MCF 10A (cell line): Measurements from ENCODE around the gene CACNA1C. TPM values are rescaled to one million over a fixed set of nuclear protein-coding genes. Genes with fewer than 3 reads are reported as not detected.

Experiments used
- BruUV-seq: library from RNA; stranded (reverse); fragments of 400-500 nt; replicated peaks from 2 replicates; lab custom pipeline; 2021; lab: Mats Ljungman, UMichigan
- CTCF ChIA-PET: fragments of 300-600 bp; sonication (Branson Sonifier 250); formaldehyde crosslinking; extraction: SDS; loops from one replicate; lab custom pipeline; 2021; ENCODE audit warnings: antibody characterized with exemption, inconsistent platforms; lab: Yijun Ruan, JAX
- POLR2A ChIA-PET: fragments of 300-600, 350-650 bp; sonication (Branson Sonifier 250); formaldehyde crosslinking; extraction: SDS; loops from one replicate; lab custom pipeline; 2020; ENCODE audit warnings: antibody characterized with exemption, inconsistent platforms; lab: Yijun Ruan, JAX
- DNase-seq: peaks from one replicate; pipeline ENCODE4 v3.0.0-alpha.2; 2018; ENCODE audit not compliant: unreplicated experiment
- H3K27ac Mint-ChIP-seq: one replicate; pipeline ENCODE4 v1.8.0; 2022; ENCODE audit warnings: mild to moderate bottlenecking, low read depth, mixed read lengths; ENCODE audit not compliant: unreplicated experiment
- H3K27me3 Mint-ChIP-seq: one replicate; pipeline ENCODE4 v1.8.0; 2022; ENCODE audit warnings: mixed read lengths; ENCODE audit not compliant: insufficient read depth, unreplicated experiment
- H3K36me3 Mint-ChIP-seq: one replicate; pipeline ENCODE4 v1.8.0; 2022; ENCODE audit warnings: mild to moderate bottlenecking, moderate library complexity, mixed read lengths; ENCODE audit not compliant: insufficient read depth, unreplicated experiment
- H3K4me1 Mint-ChIP-seq: one replicate; pipeline ENCODE4 v1.8.0; 2022; ENCODE audit warnings: mixed read lengths; ENCODE audit not compliant: insufficient read depth, unreplicated experiment
- H3K4me3 Mint-ChIP-seq: one replicate; pipeline ENCODE4 v1.8.0; 2022; ENCODE audit warnings: mild to moderate bottlenecking, moderate library complexity, mixed read lengths; ENCODE audit not compliant: unreplicated experiment
- H3K9me3 Mint-ChIP-seq: one replicate; pipeline ENCODE4 v1.8.0; 2022; ENCODE audit warnings: mixed read lengths; ENCODE audit not compliant: unreplicated experiment
- intact Hi-C: fragments of 100-400 bp; cut with micrococcal nuclease; formaldehyde crosslinking; loops from 2 replicates; pipeline ENCODE4 v1.14.1; 2022
- total RNA-seq: library from RNA; stranded (reverse); gene quantifications from 2 replicates; pipeline ENCODE4 v1.2.3, GENCODE V29; 2022
- TF ChIP-seq, protein P1 (sequence below): fragments of 200-600 bp; IDR thresholded peaks from one replicate; pipeline ENCODE4 v1.8.0; 2022; ENCODE audit warnings: antibody characterized with exemption, mild to moderate bottlenecking; ENCODE audit not compliant: unreplicated experiment

CACNA1C gene
- total RNA-seq, 1 experiment from 2014 or later: not detected

DNA sequence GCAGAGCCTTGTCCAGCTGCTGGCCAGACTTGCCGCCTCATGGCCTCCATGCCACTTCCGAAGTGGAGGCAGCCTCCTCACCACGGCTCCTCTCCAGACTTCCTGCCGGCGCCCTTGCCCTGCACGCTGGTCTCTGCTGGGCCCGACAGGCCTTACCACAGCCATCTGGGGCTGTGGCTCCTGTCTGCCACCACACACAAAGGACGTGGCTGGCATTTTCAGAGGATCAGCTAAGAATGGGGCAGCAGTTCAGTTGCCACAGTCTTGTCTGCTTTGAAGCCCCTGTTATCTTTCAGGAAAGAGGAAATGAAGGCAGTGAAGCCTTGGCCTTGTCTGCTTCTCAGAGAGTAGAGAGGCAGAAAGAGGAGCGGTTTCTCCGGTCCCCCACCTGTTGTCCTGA, 564.0 kb downstream of the CACNA1C start:
- no peak for DNase-seq
- no peaks in the 10 kb centered on the region for H3K36me3 Mint-ChIP-seq
- H3K27ac Mint-ChIP-seq: no peak overlapping the region
- no peaks in the 10 kb centered on the region for H3K9me3 Mint-ChIP-seq
- TF ChIP-seq, protein P1, sequence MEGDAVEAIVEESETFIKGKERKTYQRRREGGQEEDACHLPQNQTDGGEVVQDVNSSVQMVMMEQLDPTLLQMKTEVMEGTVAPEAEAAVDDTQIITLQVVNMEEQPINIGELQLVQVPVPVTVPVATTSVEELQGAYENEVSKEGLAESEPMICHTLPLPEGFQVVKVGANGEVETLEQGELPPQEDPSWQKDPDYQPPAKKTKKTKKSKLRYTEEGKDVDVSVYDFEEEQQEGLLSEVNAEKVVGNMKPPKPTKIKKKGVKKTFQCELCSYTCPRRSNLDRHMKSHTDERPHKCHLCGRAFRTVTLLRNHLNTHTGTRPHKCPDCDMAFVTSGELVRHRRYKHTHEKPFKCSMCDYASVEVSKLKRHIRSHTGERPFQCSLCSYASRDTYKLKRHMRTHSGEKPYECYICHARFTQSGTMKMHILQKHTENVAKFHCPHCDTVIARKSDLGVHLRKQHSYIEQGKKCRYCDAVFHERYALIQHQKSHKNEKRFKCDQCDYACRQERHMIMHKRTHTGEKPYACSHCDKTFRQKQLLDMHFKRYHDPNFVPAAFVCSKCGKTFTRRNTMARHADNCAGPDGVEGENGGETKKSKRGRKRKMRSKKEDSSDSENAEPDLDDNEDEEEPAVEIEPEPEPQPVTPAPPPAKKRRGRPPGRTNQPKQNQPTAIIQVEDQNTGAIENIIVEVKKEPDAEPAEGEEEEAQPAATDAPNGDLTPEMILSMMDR: no peak
- peaks cover 17% of the 10 kb centered on the region for H3K27me3 Mint-ChIP-seq
- CTCF ChIA-PET: interaction anchor here (1.3 kb wide), 1 partner anchor 317 kb away, joined by 3 read pairs; no protein-coding TSS in a partner anchor
- H3K4me1 Mint-ChIP-seq: peaks cover 10% of the 10 kb centered on the region
- BruUV-seq: no TSS peak
- no peak overlapping the region for H3K4me3 Mint-ChIP-seq
- intact Hi-C loops: no loop called here
- POLR2A ChIA-PET: no interaction called here

DNA sequence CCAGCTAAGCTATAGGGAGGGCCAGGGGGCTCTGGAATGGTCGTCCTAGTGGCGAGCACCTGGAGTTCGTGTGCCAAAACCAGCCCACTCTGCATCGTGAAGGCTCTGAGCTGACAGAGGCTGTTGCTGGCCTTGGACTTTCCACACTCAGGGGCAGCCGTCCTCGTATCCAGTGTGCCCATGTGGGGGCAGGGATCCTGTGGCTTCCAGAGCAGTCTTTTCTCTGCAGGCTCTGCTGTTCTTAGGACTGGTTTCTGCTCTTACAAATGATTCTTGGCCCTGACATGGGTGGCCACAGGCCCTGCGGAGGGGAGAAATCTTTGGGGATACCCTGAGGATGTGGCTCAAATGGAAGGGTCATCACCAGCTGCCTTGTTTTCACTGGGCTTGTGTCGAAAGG, 564.6 kb downstream of the CACNA1C start:
- H3K9me3 Mint-ChIP-seq: no peaks in the 10 kb centered on the region
- TF ChIP-seq, protein P1: no peak
- no peaks in the 10 kb centered on the region for H3K36me3 Mint-ChIP-seq
- peaks cover 22% of the 10 kb centered on the region for H3K27me3 Mint-ChIP-seq
- peaks cover 10% of the 10 kb centered on the region for H3K4me1 Mint-ChIP-seq
- no peak for DNase-seq
- POLR2A ChIA-PET: no interaction called here
- intact Hi-C loops: no loop called here
- CTCF ChIA-PET: no interaction called here
- H3K27ac Mint-ChIP-seq: no peak overlapping the region
- no peak overlapping the region for H3K4me3 Mint-ChIP-seq
- no TSS peak for BruUV-seq

DNA sequence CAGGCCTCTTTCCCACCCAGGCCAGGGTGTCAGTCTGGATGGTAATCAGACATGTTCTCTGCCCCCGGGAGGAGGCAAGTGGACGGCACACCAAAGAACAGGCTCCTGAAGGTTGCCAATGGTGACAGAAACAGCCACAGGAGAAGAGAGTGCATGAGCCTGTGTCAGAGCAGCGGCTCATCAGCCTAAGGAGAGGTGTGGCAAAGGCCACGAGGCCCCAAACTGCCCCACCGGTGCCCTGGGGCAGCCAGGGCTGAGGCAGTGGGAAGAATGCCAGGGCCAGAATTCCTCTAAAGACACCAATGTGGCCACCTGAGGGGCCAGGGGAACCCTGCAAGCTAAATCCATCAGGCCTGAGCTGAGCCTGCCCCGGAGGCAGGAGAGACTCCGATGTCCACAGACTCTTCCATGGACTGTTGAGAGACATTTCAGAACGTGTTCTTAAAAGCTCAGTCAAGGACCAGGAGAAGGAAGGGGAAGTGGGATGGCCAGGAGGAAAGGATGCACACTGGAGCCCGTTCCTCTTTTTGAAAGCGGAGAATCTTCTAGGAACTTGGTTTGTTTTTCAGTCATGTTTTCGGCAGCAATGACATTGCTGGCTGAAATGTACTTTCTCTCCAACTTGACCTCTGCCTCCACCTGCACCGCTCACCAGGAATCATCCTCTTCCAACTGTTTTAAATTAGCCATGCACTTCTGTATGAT, 565.7 kb downstream of the CACNA1C start:
- no peaks in the 10 kb centered on the region for H3K9me3 Mint-ChIP-seq
- POLR2A ChIA-PET: no interaction called here
- no peaks in the 10 kb centered on the region for H3K36me3 Mint-ChIP-seq
- CTCF ChIA-PET: no interaction called here
- no peak for DNase-seq
- H3K4me3 Mint-ChIP-seq: no peak overlapping the region
- intact Hi-C loops: no loop called here
- peaks cover 33% of the 10 kb centered on the region for H3K27me3 Mint-ChIP-seq
- no TSS peak for BruUV-seq
- TF ChIP-seq, protein P1: no peak
- no peak overlapping the region for H3K27ac Mint-ChIP-seq
- H3K4me1 Mint-ChIP-seq: peaks cover 9% of the 10 kb centered on the region

DNA sequence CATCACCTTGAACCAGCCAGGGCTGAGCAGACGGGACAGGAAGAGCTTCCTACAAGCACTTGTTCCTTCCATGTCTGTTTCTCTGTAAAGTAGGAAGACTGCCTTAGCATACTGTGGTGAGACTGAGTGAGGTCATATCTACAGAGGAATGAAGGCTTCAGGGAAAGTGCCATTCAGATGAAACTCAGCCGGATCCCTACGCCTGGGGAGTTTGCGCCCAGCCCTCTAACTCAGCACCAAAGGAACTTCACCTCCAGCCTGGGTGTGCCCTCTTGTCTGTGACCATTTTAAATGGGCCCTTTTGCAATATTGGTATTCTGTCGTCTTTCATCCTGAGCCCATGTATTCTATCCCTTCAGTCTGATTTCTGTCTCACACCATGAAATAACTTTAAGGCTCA, 566.3 kb downstream of the CACNA1C start:
- ChIA-PET POLR2A (no interaction called here), CTCF (no interaction called here)
- no peaks in the 10 kb centered on the region for H3K9me3 Mint-ChIP-seq
- TF ChIP-seq, protein P1: no peak
- H3K36me3 Mint-ChIP-seq: no peaks in the 10 kb centered on the region
- intact Hi-C loops: no loop called here
- H3K27me3 Mint-ChIP-seq: peaks cover 40% of the 10 kb centered on the region
- no TSS peak for BruUV-seq
- H3K27ac Mint-ChIP-seq: no peak overlapping the region
- no peak overlapping the region for H3K4me3 Mint-ChIP-seq
- peaks cover 2% of the 10 kb centered on the region for H3K4me1 Mint-ChIP-seq
- DNase-seq: no peak
